ENCODE data around the gene PHACTR3. TPM values are rescaled to one million over a fixed set of nuclear protein-coding genes. Genes with fewer than 3 reads are reported as not detected.

Gene PHACTR3
- total and polyA plus RNA-seq, 4 donors: 0.14 to 0.42 (median 0.17) TPM

DNA sequence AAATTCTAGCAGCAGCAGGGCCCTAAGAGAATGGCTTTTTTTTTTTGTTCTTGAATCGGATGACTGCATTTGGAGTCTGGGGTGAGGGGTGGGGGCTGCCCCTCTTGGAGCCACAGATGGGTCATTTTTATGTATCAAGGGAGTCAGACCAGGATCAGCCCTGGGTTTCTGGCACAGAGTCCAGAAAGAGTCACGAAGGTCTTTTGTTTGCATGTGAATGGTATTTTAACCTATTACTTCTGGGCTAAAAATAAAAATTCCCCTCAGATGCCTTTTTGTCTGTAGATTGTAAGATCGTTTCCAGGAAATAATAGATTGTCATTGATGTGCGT is 72.5 kb downstream of the PHACTR3 start (continued):
- TF ChIP-seq JUND (IDR thresholded peaks at IDR 0.05): no peak
- no peak for TF ChIP-seq RAD21 (IDR thresholded peaks at IDR 0.05)
- TF ChIP-seq YY1 (IDR thresholded peaks at IDR 0.05): no peak
- no peak for TF ChIP-seq EGR1 (IDR thresholded peaks at IDR 0.05; ENCODE audit: low read depth in 2 of 2)
- TF ChIP-seq, protein P1, sequence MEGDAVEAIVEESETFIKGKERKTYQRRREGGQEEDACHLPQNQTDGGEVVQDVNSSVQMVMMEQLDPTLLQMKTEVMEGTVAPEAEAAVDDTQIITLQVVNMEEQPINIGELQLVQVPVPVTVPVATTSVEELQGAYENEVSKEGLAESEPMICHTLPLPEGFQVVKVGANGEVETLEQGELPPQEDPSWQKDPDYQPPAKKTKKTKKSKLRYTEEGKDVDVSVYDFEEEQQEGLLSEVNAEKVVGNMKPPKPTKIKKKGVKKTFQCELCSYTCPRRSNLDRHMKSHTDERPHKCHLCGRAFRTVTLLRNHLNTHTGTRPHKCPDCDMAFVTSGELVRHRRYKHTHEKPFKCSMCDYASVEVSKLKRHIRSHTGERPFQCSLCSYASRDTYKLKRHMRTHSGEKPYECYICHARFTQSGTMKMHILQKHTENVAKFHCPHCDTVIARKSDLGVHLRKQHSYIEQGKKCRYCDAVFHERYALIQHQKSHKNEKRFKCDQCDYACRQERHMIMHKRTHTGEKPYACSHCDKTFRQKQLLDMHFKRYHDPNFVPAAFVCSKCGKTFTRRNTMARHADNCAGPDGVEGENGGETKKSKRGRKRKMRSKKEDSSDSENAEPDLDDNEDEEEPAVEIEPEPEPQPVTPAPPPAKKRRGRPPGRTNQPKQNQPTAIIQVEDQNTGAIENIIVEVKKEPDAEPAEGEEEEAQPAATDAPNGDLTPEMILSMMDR (IDR thresholded peaks at IDR 0.05; ENCODE audit: low read depth, low read length, missing input control): no peak

DNA sequence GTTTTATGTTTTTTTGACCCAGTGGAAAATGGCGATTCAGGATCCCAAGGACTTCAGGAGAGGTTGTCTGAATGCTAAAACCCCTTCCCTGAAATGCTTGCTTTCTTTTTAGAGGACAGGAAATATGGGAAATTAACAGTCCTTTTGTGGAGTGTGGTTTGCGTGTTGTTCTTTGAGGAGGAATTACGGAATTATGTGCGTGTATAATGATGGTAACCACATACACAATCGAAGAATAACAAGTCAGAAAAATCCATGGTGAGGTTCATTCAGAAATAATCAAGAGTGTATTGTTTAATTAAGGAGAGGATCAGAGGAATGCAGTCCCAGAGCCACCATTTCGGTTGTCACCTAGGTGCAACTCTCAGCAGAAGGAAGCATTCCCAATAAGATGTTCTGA is 73.2 kb downstream of the PHACTR3 start:
- no peak for DNase-seq (ENCODE audit: low spot score)
- Histone ChIP-seq H3K4me1 (ENCODE audit: control insufficient read depth in 4 of 4, insufficient read depth in 4 of 4, low read length in 3 of 4) (no peaks in the 10 kb centered on the region), H3K27me3 (ENCODE audit: control insufficient read depth in 4 of 4, insufficient read depth in 4 of 4, low read length in 3 of 4) (peaks cover 2 to 6% (median 4%) of the 10 kb centered on the region in 4 donors), H3K36me3 (ENCODE audit: control insufficient read depth in 4 of 4, insufficient read depth in 3 of 4, low read depth in 1 of 4, low read length in 3 of 4) (no peaks in the 10 kb centered on the region), H3K4me3 (ENCODE audit: low read depth in 1 of 3, low read length in 3 of 3) (no peak overlapping the region), H3K9ac (ENCODE audit: low read depth in 1 of 2, low read length in 2 of 2) (no peak overlapping the region), H3K27ac (ENCODE audit: low read depth in 1 of 2, low read length in 2 of 2) (no peak overlapping the region), H3K9me3 (ENCODE audit: control insufficient read depth in 4 of 4, low read length in 3 of 4) (no peaks in the 10 kb centered on the region)
- no peak for TF ChIP-seq JUND (IDR thresholded peaks at IDR 0.05)
- no peak for TF ChIP-seq HNF4A (conservative IDR thresholded peaks at IDR 0.05)
- TF ChIP-seq, protein P2, sequence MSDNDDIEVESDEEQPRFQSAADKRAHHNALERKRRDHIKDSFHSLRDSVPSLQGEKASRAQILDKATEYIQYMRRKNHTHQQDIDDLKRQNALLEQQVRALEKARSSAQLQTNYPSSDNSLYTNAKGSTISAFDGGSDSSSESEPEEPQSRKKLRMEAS (IDR thresholded peaks at IDR 0.05): no peak
- TF ChIP-seq RXRA (IDR thresholded peaks at IDR 0.05): no peak
- no peak for TF ChIP-seq TAF1 (conservative IDR thresholded peaks at IDR 0.05)
- TF ChIP-seq GABPA (IDR thresholded peaks at IDR 0.05 in 1 of 2, conservative IDR thresholded peaks at IDR 0.05 in 1 of 2): no peak
- TF ChIP-seq, protein P3, sequence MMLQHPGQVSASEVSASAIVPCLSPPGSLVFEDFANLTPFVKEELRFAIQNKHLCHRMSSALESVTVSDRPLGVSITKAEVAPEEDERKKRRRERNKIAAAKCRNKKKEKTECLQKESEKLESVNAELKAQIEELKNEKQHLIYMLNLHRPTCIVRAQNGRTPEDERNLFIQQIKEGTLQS (IDR thresholded peaks at IDR 0.05): no peak
- TF ChIP-seq FOXA1 (IDR thresholded peaks at IDR 0.05): no peak
- TF ChIP-seq, protein P1 (IDR thresholded peaks at IDR 0.05; ENCODE audit: low read depth, low read length, missing input control): no peak
- TF ChIP-seq YY1 (IDR thresholded peaks at IDR 0.05): no peak
- TF ChIP-seq FOXA2 (IDR thresholded peaks at IDR 0.05): no peak
- no peak for TF ChIP-seq SP1 (IDR thresholded peaks at IDR 0.05)
- no peak for TF ChIP-seq RAD21 (IDR thresholded peaks at IDR 0.05)
- WGBS: 70% methylated on average over 6 of the region's 6 CpGs

DNA sequence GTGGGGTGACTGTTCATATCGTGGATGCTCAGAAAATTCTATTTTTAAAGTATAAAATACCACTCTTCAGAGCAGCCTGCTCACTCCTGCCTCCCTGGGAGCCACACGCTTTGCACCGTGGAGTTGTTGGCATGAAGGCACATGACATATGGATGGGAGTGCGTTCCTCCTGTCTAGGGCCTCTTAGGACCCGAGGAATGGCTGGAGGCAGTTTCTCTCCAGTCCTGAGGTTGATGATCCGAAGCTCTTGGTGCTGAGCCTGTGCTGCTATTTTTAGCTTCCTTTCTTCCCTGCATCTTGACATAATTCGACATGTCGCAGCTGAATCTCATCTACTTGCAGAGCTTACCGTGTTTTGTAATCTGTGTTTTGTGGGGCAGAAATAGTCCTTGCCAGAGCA is 73.9 kb downstream of the PHACTR3 start:
- no peak overlapping the region for H3K4me3 ChIP-seq (ENCODE audit: low read depth in 1 of 3, low read length in 3 of 3)
- no peak overlapping the region for H3K9ac ChIP-seq (ENCODE audit: low read depth in 1 of 2, low read length in 2 of 2)
- no peak overlapping the region for H3K27ac ChIP-seq (ENCODE audit: low read depth in 1 of 2, low read length in 2 of 2)
- 59% methylated on average over 9 of the region's 9 CpGs for WGBS
- no peaks in the 10 kb centered on the region for H3K4me1 ChIP-seq (ENCODE audit: control insufficient read depth in 4 of 4, insufficient read depth in 4 of 4, low read length in 3 of 4)
- no peaks in the 10 kb centered on the region for H3K36me3 ChIP-seq (ENCODE audit: control insufficient read depth in 4 of 4, insufficient read depth in 3 of 4, low read depth in 1 of 4, low read length in 3 of 4)
- H3K27me3 ChIP-seq (ENCODE audit: control insufficient read depth in 4 of 4, insufficient read depth in 4 of 4, low read length in 3 of 4): peaks cover 2 to 6% (median 4%) of the 10 kb centered on the region in 4 donors
- DNase-seq (ENCODE audit: low spot score): no peak
- TF ChIP-seq YY1 (IDR thresholded peaks at IDR 0.05): no peak
- no peak for TF ChIP-seq RXRA (IDR thresholded peaks at IDR 0.05)
- TF ChIP-seq, protein P3 (IDR thresholded peaks at IDR 0.05): no peak
- no peak for TF ChIP-seq NR2F2 (IDR thresholded peaks at IDR 0.05)
- no peak for TF ChIP-seq HNF4A (conservative IDR thresholded peaks at IDR 0.05)
- no peak for TF ChIP-seq EGR1 (IDR thresholded peaks at IDR 0.05; ENCODE audit: low read depth in 2 of 2)
- TF ChIP-seq, protein P2 (IDR thresholded peaks at IDR 0.05): no peak
- no peak for TF ChIP-seq JUND (IDR thresholded peaks at IDR 0.05)
- TF ChIP-seq FOXA2 (IDR thresholded peaks at IDR 0.05): no peak
- no peak for TF ChIP-seq SP1 (IDR thresholded peaks at IDR 0.05)
- TF ChIP-seq HNF4G (IDR thresholded peaks at IDR 0.05): no peak
- no peak for TF ChIP-seq TAF1 (conservative IDR thresholded peaks at IDR 0.05)
- no peak for TF ChIP-seq RAD21 (IDR thresholded peaks at IDR 0.05)
- no peak for TF ChIP-seq GABPA (IDR thresholded peaks at IDR 0.05 in 1 of 2, conservative IDR thresholded peaks at IDR 0.05 in 1 of 2)
- H3K9me3 ChIP-seq (ENCODE audit: control insufficient read depth in 4 of 4, low read length in 3 of 4): no peaks in the 10 kb centered on the region

Data from liver (tissue), 9 donors.